Stimulated activated naive CD8-positive, alpha-beta T cell treated with anti-CD3 and anti-CD28 coated beads, Interleukin-15, amount 100 ng/mL, for 72 hours (primary cell): ENCODE results near the gene LAS1L.
"Not testable (repeated sequence)": the region's sequence is repeated elsewhere in the genome, so short reads cannot be mapped to it uniquely, and the experiment has no call there.

Experiments
- ATAC-seq: fragments of 150-1000 bp; cut with Tn5 transposase; 2 replicates; pipeline ENCODE4 v1.10.0; 2021; ENCODE audit warnings: mild to moderate bottlenecking, moderate library complexity
- DNase-seq, 2 donors: peaks; one replicate each; pipeline ENCODE4 v3.0.0; 2021 to 2022
- H3K27ac Mint-ChIP-seq, 2 donors: one replicate each; pipeline ENCODE4 v1.8.0; 2022; ENCODE audit warnings: mild to moderate bottlenecking in 2 of 2, mixed read lengths in 2 of 2, moderate library complexity in 2 of 2
- H3K27me3 Mint-ChIP-seq: one replicate; pipeline ENCODE4 v1.8.0; 2022; ENCODE audit warnings: mixed read lengths
- H3K4me1 Mint-ChIP-seq: one replicate; pipeline ENCODE4 v1.8.0; 2022; ENCODE audit warnings: mild to moderate bottlenecking, mixed read lengths
- H3K4me3 Mint-ChIP-seq, 2 donors: one replicate each; pipeline ENCODE4 v1.8.0; 2022; ENCODE audit warnings: mild to moderate bottlenecking in 2 of 2, mixed read lengths in 2 of 2, moderate library complexity in 1 of 2
- H3K9me3 Mint-ChIP-seq, 2 donors: one replicate each; pipeline ENCODE4 v1.8.0; 2022; ENCODE audit warnings: mixed read lengths in 2 of 2

LAS1L gene

DNA sequence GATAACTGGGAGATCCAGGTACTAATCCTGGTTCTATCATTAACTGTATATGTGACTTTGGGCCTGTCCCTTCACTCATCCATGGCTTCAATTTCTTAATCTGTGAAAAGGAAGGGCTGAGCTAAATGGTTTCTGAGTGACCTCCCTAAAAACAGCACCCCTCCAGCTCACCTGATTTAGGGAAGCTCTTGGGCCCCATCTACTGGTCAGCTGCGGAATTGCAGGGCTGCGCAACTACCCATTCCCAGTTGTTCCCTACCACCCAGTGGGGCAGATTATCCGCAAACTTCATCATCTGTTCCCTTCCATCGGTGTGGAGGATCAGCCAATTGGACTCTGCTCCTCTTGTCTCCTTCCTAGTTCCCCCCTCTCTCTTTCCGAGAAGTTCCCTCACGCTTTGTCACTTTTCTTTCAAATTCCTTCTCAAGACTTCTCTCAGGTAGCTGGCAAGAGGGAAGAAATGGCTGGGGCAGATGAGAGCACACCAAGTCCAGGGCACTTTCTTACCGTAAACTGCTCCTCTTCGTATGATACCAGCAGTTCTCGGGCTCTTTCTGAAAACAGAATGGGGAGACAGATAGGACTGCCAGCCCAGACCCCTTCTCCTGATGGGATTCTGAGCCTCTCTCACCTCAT lies 5.8 kb downstream of the LAS1L start:
- peaks cover 19% of the 10 kb centered on the region for H3K4me1 Mint-ChIP-seq
- no peak overlapping the region for H3K4me3 Mint-ChIP-seq
- no peaks in the 10 kb centered on the region for H3K9me3 Mint-ChIP-seq
- DNase-seq (peak; percentile 25 to 31), ATAC-seq (no peak)
- H3K27me3 Mint-ChIP-seq: no peaks in the 10 kb centered on the region
- no peak overlapping the region for H3K27ac Mint-ChIP-seq

DNA sequence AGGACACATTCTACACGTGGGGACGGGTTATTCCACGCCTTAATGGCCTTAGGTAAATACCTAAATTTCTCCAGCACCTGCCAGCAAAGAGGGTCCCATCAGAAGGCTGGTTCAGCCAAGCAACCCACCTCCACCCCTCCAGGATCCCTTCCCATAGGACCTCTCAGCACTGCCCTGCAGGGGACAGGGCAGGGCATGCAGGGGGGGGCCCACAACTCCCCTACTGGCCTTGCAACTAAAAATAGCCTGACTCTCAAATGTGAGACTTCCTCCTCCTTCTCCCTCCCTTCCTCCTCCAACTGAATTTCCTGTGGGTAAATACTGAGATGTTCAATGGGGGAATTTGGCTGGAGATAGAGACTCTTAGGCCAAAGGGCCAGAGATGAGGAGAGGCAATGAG lies 6.3 kb downstream of the LAS1L start:
- no peak overlapping the region for H3K27ac Mint-ChIP-seq
- DNase-seq (no peak), ATAC-seq (no peak)
- no peak overlapping the region for H3K4me3 Mint-ChIP-seq
- no peaks in the 10 kb centered on the region for H3K9me3 Mint-ChIP-seq
- no peaks in the 10 kb centered on the region for H3K27me3 Mint-ChIP-seq
- H3K4me1 Mint-ChIP-seq: peaks cover 15% of the 10 kb centered on the region

DNA sequence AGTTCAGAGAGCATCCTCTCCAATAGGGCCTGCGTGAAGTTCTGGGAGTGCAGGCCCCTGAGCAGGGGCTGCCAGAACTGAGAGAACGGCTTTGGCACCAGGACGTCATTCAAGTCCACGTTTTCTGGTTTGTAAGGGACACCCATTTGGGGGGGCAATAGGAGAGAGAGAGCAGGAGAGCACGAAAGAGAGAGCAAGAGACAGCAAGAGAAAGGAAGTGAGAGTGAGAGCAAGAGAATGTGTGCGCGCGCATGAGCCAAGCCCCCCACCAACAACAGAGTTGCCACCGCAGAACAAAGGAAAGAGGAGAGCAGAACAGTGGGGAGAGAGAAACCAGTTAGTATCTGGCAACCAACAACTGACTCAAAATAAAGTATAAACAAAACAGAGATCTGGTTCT lies 10.4 kb downstream of the LAS1L start:
- ATAC-seq: no peak
- no peak overlapping the region for H3K4me3 Mint-ChIP-seq
- peak overlapping the region in 1 of 2 donors; percentile 95 for H3K27ac Mint-ChIP-seq
- DNase-seq: no peak
- H3K4me1 Mint-ChIP-seq: peaks cover 3% of the 10 kb centered on the region
- no peaks in the 10 kb centered on the region for H3K27me3 Mint-ChIP-seq
- no peaks in the 10 kb centered on the region for H3K9me3 Mint-ChIP-seq

DNA sequence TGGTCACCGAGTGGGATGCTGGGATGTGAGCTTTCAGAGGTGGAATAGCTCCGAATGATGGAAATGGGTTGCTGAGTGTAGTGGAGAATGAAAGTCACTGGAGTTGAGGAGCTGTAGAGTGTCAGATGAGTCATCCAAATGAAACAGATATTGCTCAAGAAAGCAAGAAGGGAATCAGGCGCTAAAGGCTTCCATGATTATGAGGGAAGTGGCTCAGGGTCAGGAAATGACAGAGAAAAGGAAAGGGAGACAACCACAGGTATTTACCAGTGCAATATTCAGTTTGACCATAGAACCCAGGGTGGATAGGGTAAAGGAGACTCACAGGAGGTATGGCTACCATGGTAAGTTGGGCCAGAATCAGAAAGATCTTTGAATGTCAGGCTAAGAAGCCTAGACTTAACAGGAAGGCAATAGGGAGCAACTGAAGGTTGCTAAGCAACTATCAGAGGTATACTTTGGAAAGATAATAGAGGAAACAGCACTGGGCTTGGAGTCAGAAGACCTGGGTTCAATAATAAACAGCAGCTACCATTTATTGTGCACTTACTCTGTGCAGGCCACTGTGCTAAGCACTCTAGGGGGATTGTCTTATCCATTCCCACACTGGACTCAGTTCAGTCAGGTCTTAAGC lies 11.7 kb downstream of the LAS1L start:
- H3K4me3 Mint-ChIP-seq: no peak overlapping the region
- DNase-seq (no peak), ATAC-seq (no peak)
- H3K27ac Mint-ChIP-seq: peak overlapping the region in 1 of 2 donors; percentile 66
- no peaks in the 10 kb centered on the region for H3K27me3 Mint-ChIP-seq
- peaks cover 5% of the 10 kb centered on the region for H3K4me1 Mint-ChIP-seq
- H3K9me3 Mint-ChIP-seq: no peaks in the 10 kb centered on the region

DNA sequence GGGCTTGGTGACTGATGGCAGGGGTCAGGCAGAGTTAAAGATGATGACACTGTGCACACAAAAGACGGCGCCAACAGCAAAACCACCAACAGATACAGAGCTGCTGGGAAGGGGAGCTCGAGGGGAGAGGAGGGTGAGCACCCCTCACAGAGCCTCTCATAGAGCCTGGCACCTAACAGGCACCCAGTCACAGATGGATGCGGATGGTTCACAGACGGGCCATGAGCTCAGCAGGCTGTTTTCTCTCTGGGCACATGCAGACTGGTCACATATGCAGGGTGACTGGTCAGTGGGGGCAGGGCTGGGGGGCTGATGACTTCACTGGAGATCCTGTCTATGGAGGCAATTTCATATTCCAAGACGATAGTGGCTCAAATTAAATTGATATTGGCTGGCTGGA lies 15.1 kb downstream of the LAS1L start:
- not testable (repeated sequence) for DNase-seq, H3K4me1 Mint-ChIP-seq, H3K4me3 Mint-ChIP-seq, ATAC-seq, H3K9me3 Mint-ChIP-seq, H3K27me3 Mint-ChIP-seq, H3K27ac Mint-ChIP-seq

DNA sequence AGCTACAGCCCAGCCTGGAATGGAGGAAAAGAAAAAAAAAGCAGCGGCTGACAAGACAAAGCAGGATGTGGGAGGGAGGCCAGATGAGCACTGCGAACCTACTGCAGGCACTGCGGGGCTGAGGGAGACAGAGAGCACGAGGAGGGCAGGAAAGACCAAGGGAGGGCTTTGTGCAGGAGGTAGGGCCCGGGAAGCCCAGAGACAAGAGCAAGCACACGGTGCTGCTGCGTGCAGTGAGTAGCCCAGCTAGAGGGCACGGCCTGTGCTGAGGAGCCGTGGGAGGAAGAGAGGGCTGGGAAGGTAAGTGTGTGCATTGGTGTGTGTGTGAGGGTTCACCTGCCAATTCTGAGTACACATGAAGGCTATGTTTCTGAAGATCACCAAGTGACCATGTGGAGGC lies 15.6 kb downstream of the LAS1L start:
- peak; percentile 61 for ATAC-seq
- not testable (repeated sequence) for H3K4me3 Mint-ChIP-seq, DNase-seq, H3K27ac Mint-ChIP-seq, H3K27me3 Mint-ChIP-seq, H3K4me1 Mint-ChIP-seq, H3K9me3 Mint-ChIP-seq

DNA sequence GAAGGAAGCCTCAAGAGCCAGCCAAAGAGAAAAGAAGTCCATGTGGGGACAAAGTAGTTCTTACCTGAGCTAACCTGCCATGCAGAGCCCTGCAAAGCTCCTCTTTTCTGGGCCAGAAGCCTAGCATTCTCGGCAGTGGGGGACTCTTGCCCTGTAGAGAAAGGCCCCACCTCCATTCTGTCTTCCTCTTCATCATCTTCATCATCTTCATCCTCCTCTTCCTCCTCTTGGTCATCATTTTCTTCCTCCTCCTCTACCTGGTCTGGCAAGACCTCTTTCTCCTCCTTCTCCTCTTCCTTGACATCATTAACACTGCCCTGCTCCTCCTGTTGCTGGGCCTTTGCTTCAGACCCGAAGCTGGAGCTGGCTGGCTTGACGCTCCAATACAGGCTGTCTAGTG lies 16.7 kb downstream of the LAS1L start:
- H3K9me3 Mint-ChIP-seq: no peaks in the 10 kb centered on the region

DNA sequence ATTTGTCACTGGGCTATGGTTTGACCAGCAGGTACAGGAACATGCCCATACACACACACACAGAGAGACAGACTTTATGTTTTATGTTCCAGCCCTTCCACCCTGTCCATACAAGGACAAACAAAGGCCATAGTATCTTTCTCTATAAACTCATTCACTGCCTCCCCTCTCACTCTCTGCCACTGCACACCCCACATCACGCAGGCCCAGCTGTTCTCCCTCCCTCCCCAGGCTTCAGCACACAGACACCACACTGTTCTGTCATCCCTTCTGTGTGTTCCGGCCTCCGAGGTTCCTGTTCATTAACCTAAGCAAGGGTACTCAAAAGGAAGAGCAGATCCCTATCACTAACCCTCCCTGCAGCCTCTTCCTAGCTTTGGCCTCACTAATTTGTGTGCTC lies 17.8 kb downstream of the LAS1L start:
- H3K27ac Mint-ChIP-seq: no peak overlapping the region
- H3K4me3 Mint-ChIP-seq: no peak overlapping the region
- H3K9me3 Mint-ChIP-seq: no peaks in the 10 kb centered on the region
- ATAC-seq: no peak
- H3K4me1 Mint-ChIP-seq: peaks cover 5% of the 10 kb centered on the region
- H3K27me3 Mint-ChIP-seq: no peaks in the 10 kb centered on the region
- no peak for DNase-seq

More for the DNA sequence above, 16.7 kb downstream of the LAS1L start:
- H3K4me3 Mint-ChIP-seq: no peak overlapping the region
- no peaks in the 10 kb centered on the region for H3K27me3 Mint-ChIP-seq
- no peak for ATAC-seq
- no peak overlapping the region for H3K27ac Mint-ChIP-seq
- peaks cover 5% of the 10 kb centered on the region for H3K4me1 Mint-ChIP-seq
- no peak for DNase-seq

DNA sequence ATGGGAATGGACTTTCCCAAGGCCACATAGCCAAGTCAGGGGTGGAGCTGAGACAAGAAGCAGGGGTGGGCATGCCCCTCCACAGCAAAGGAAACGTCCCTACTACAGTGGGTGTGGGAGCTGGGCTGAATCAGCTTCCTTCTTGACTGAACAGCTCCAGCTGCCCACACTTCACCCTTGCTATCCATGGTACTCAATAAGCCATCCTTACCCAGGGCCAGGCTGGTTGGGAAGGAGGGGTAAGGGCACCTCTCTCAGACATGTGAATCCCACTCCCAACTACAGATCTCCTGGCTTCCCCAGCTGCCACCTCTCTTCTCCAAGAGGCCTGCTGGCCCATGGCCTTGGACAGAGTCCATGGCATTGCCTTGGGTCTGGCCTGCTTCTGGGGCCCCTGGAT lies 21.0 kb downstream of the LAS1L start:
- Mint-ChIP-seq H3K9me3 (no peaks in the 10 kb centered on the region), H3K4me3 (no peak overlapping the region), H3K4me1 (no peaks in the 10 kb centered on the region), H3K27ac (peak overlapping the region in 1 of 2 donors; percentile 69), H3K27me3 (no peaks in the 10 kb centered on the region)
- ATAC-seq: no peak
- no peak for DNase-seq

DNA sequence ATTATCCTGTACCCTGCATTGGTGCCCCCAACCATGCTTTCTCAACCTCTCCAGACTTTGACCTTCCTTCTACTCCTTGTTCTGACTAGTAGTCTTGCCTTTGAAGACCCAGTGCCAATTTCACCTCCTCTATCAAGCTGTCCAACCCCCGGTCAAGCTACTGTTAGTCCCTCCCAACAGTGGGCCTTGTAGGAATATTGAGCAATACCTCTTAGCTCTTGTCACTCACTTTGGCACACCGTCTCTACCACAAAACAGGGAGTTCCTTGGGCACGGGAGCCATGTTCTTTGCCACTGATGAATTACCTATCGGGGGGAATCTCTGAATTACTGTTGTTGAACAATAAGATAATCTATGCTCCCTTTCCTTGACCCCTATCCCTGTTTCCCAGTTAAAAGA lies 25.2 kb downstream of the LAS1L start:
- H3K27me3 Mint-ChIP-seq: no peaks in the 10 kb centered on the region
- DNase-seq (no peak), ATAC-seq (no peak)
- H3K9me3 Mint-ChIP-seq: no peaks in the 10 kb centered on the region
- H3K4me3 Mint-ChIP-seq: no peak overlapping the region
- H3K27ac Mint-ChIP-seq: no peak overlapping the region
- H3K4me1 Mint-ChIP-seq: no peaks in the 10 kb centered on the region

DNA sequence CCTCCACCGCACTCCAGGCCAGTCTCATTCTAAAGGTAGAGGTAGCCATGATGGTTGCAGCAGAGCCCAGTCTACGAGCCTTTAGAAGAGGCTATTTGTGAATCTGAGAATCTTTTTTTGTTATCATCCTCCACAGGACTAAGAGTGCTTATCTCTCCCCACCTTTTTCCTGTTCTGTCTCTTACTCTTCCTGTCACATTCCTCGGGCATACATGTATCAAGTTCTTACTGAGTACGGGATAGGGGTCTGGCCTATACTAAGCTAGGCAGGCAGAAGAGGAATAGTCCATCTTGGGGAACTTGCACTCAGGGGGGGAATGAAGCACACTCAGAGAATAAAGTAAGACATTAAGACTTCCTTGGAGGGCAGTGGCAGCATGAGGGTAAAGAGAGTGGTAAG lies 25.7 kb downstream of the LAS1L start:
- DNase-seq: no peak
- Mint-ChIP-seq H3K4me1 (no peaks in the 10 kb centered on the region), H3K27ac (peak overlapping the region; percentile 82 to 90), H3K27me3 (no peaks in the 10 kb centered on the region), H3K9me3 (no peaks in the 10 kb centered on the region), H3K4me3 (no peak overlapping the region)
- no peak for ATAC-seq

DNA sequence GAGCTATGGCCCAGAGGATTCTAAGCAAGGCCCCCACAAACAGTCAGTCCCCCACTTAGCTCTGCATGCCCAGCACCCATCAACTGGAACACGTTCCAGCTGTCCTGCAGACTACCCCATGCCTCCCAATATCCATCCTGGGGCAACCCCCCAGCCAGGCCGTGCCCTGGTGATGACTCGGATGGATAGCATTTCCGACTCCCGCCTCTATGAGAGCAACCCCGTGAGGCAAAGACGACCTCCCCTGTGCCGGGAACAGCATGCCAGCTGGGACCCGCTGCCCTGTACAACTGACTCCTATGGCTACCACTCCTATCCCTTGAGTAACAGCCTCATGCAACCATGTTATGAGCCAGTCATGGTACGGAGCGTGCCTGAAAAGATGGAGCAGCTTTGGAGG lies 32.0 kb downstream of the LAS1L start:
- H3K9me3 Mint-ChIP-seq: no peaks in the 10 kb centered on the region
- no peak overlapping the region for H3K4me3 Mint-ChIP-seq
- no peak for ATAC-seq
- no peak for DNase-seq
- H3K27me3 Mint-ChIP-seq: no peaks in the 10 kb centered on the region
- no peaks in the 10 kb centered on the region for H3K4me1 Mint-ChIP-seq
- no peak overlapping the region for H3K27ac Mint-ChIP-seq

DNA sequence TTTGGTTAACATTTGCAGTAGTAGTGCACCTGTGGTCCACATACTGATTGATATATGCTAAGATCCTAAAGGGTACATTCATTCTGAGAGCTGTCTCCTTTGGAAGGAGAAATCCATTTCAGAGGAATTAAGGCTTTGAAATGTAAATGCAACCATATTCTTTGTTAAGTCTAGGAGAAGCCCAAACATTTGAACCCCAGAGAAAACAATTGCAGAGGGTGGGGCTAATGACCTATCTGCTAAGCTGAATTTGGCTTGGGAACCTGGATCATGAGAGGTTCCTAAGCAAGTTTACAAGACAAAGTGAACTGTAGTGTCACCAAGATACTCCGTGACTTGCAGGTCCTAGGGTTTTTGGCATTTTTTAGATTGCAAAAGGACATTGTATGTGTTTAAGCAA lies 41.2 kb downstream of the LAS1L start:
- no peak overlapping the region for H3K4me3 Mint-ChIP-seq
- H3K9me3 Mint-ChIP-seq: no peaks in the 10 kb centered on the region
- no peaks in the 10 kb centered on the region for H3K4me1 Mint-ChIP-seq
- DNase-seq: no peak
- no peaks in the 10 kb centered on the region for H3K27me3 Mint-ChIP-seq
- H3K27ac Mint-ChIP-seq: no peak overlapping the region
- no peak for ATAC-seq

DNA sequence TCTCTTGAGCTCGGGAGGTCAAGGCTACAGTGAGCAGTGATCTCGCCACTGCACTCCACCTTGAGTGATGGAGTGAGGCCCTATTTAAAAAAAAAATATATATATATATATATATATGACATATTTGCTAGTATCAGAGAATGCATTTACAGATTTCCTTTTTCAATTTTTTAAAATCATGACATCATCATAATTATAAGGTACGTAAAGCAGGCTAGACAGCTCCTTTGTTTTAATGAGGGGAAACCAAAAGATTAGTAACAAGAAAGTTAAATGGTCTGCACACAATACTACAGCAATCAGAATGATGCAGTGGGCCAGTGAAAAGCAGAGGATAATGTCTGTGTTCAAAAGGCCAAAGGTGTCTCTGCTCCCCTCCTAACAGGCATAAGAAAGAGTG lies 43.0 kb downstream of the LAS1L start:
- H3K27ac Mint-ChIP-seq: no peak overlapping the region

DNA sequence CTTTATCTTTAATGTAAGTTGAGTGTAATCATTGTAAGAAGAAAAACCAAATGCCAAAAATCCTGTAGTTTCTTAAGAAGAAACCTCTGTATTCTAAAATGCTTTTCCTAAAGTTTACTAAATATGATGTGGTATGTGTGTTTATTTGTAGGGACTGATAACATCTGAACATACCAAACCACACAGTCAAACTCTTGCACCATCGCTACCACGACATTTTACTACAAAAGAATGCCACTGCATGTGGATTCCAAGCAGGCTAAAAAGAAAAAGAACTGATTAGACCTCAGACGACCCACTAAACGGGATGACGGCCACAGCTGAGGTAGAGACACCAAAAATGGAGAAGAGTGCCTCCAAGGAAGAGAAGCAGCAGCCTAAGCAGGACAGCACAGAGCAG lies 46.1 kb downstream of the LAS1L start:
- ATAC-seq: no peak
- Mint-ChIP-seq H3K9me3 (no peaks in the 10 kb centered on the region), H3K27ac (no peak overlapping the region), H3K27me3 (no peaks in the 10 kb centered on the region), H3K4me1 (no peaks in the 10 kb centered on the region), H3K4me3 (no peak overlapping the region)
- DNase-seq: no peak

More for the DNA sequence above, 43.0 kb downstream of the LAS1L start:
- no peaks in the 10 kb centered on the region for H3K27me3 Mint-ChIP-seq
- no peak for DNase-seq
- no peaks in the 10 kb centered on the region for H3K9me3 Mint-ChIP-seq
- no peaks in the 10 kb centered on the region for H3K4me1 Mint-ChIP-seq
- ATAC-seq: no peak
- no peak overlapping the region for H3K4me3 Mint-ChIP-seq

DNA sequence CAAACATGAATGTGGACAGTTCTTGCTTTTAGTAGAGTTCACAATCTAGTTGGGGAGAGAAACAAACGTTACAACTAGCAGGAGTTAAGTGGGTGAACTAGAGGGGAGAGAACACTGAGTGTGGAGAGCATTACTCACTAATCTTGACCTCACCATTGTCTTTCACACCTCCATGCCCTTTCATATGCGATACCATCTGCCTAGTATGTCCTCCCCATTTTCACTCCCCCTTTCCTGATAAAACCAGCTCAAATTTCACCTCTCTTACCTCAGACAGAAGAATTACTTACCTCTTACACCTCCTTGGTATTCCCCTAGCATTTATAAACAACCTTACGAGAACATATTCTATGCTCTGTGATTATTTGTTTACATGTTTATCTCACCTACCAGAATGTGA lies 53.6 kb downstream of the LAS1L start:
- H3K4me3 Mint-ChIP-seq: no peak overlapping the region
- H3K4me1 Mint-ChIP-seq: peaks cover 6% of the 10 kb centered on the region
- no peak for DNase-seq
- H3K27ac Mint-ChIP-seq: no peak overlapping the region
- ATAC-seq: no peak
- H3K27me3 Mint-ChIP-seq: no peaks in the 10 kb centered on the region
- H3K9me3 Mint-ChIP-seq: no peaks in the 10 kb centered on the region

DNA sequence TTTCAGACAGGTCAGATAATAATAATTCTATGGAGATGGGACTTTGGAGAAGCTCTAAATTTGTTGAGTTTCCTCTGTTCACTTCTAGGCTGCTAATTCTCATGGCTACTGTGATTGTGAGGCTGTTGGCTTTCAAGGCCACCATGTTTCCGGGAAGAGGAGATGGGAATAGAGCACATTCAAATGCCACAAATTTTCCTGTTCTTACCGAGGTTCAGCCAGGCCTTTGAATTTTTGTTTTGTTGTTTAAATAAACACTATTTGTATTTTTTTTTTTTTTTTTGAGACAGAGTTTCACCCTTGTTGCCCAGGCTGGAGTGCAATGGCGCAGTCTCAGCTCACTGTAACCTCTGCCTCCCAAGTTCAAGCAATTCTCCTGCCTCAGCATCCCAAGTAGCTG lies 55.5 kb downstream of the LAS1L start:
- peak overlapping the region in 1 of 2 donors; percentile 12 for H3K27ac Mint-ChIP-seq
- H3K4me3 Mint-ChIP-seq, ATAC-seq, H3K4me1 Mint-ChIP-seq, H3K9me3 Mint-ChIP-seq, DNase-seq, H3K27me3 Mint-ChIP-seq: not testable (repeated sequence)
